Endothelial cell (in vitro differentiated cells): Measurements from ENCODE around the gene NRXN3. TPM values are rescaled to one million over a fixed set of nuclear protein-coding genes. Genes with fewer than 3 reads are reported as not detected.

Experiments
- DNase-seq: peaks from one replicate; pipeline ENCODE4 v3.0.0; 2021; ENCODE audit warnings: low spot score
- H3K27ac Mint-ChIP-seq: one replicate; pipeline ENCODE4 v1.8.0; 2021; ENCODE audit warnings: mixed read lengths, inconsistent platforms; ENCODE audit not compliant: unreplicated experiment
- H3K27me3 Mint-ChIP-seq: one replicate; pipeline ENCODE4 v1.8.0; 2021; ENCODE audit warnings: mild to moderate bottlenecking, moderate library complexity, mixed read lengths, inconsistent platforms; ENCODE audit not compliant: unreplicated experiment
- H3K36me3 Mint-ChIP-seq: one replicate; pipeline ENCODE4 v1.8.0; 2021; ENCODE audit warnings: mild to moderate bottlenecking, low read depth, mixed read lengths, inconsistent platforms; ENCODE audit not compliant: unreplicated experiment
- H3K4me1 Mint-ChIP-seq: one replicate; pipeline ENCODE4 v1.8.0; 2021; ENCODE audit warnings: mild to moderate bottlenecking, mixed read lengths, inconsistent platforms; ENCODE audit not compliant: unreplicated experiment
- H3K4me3 Mint-ChIP-seq: one replicate; pipeline ENCODE4 v1.8.0; 2021; ENCODE audit warnings: mild to moderate bottlenecking, mixed read lengths, inconsistent platforms; ENCODE audit not compliant: unreplicated experiment
- H3K9me3 Mint-ChIP-seq: one replicate; pipeline ENCODE4 v1.8.0; 2021; ENCODE audit warnings: mixed read lengths, inconsistent platforms; ENCODE audit not compliant: unreplicated experiment
- CTCF ChIP-seq: fragments of 200-600 bp; sonication (generic); IDR thresholded peaks from one replicate; pipeline ENCODE4 v1.5.0; 2021; ENCODE audit warnings: antibody characterized with exemption; ENCODE audit not compliant: unreplicated experiment
- total RNA-seq: library from RNA; stranded (reverse); fragmentation: NEBNext Ultra II Directional; extraction: Animal tissue kit (Norgen Biotek cat#: 25700); gene quantifications from one replicate; pipeline ENCODE4 v1.2.1, GENCODE V29; 2021; ENCODE audit not compliant: unreplicated experiment

NRXN3 gene
- total RNA-seq, 1 donor from 2014 or later: 2.3 TPM

GRCh38 chr14:78245238-78245637 is 75.1 kb downstream of the NRXN3 start:
- no peaks in the 10 kb centered on the region for H3K27me3 Mint-ChIP-seq
- H3K9me3 Mint-ChIP-seq: no peaks in the 10 kb centered on the region
- H3K27ac Mint-ChIP-seq: no peak overlapping the region

GRCh38 chr14:78248501-78249090 is 78.4 kb downstream of the NRXN3 start:
- TF ChIP-seq CTCF: no peak
- Mint-ChIP-seq H3K9me3 (no peaks in the 10 kb centered on the region), H3K4me1 (no peaks in the 10 kb centered on the region), H3K36me3 (no peaks in the 10 kb centered on the region), H3K27ac (no peak overlapping the region), H3K27me3 (no peaks in the 10 kb centered on the region), H3K4me3 (no peak overlapping the region)
- DNase-seq: no peak

More at GRCh38 chr14:78245238-78245637, 75.1 kb downstream of the NRXN3 start:
- H3K4me1 Mint-ChIP-seq: no peaks in the 10 kb centered on the region
- TF ChIP-seq CTCF: no peak
- no peak for DNase-seq
- H3K4me3 Mint-ChIP-seq: no peak overlapping the region
- H3K36me3 Mint-ChIP-seq: no peaks in the 10 kb centered on the region

GRCh38 chr14:78251308-78251707 is 81.1 kb downstream of the NRXN3 start:
- Mint-ChIP-seq H3K4me1 (no peaks in the 10 kb centered on the region), H3K27me3 (no peaks in the 10 kb centered on the region), H3K27ac (no peak overlapping the region), H3K4me3 (no peak overlapping the region), H3K9me3 (no peaks in the 10 kb centered on the region), H3K36me3 (no peaks in the 10 kb centered on the region)
- no peak for TF ChIP-seq CTCF
- no peak for DNase-seq

GRCh38 chr14:78253986-78254385 is 83.8 kb downstream of the NRXN3 start:
- H3K4me3 Mint-ChIP-seq: no peak overlapping the region
- DNase-seq: no peak
- no peaks in the 10 kb centered on the region for H3K36me3 Mint-ChIP-seq

More at GRCh38 chr14:78253986-78254385, 83.8 kb downstream of the NRXN3 start:
- Mint-ChIP-seq H3K27ac (no peak overlapping the region), H3K9me3 (no peaks in the 10 kb centered on the region), H3K27me3 (no peaks in the 10 kb centered on the region), H3K4me1 (no peaks in the 10 kb centered on the region)
- TF ChIP-seq CTCF: no peak
